Stimulated activated CD4-positive, alpha-beta T cell treated with anti-CD3 and anti-CD28 coated beads, Interleukin-2, amount 100 ng/mL, for 4 hours (primary cell): ENCODE data around the gene TPX2.
"Not testable (repeated sequence)": the region's sequence is repeated elsewhere in the genome, so short reads cannot be mapped to it uniquely, and the experiment has no call there.

Experiments
- DNase-seq: peaks from one replicate; pipeline ENCODE4 v3.0.0-alpha.2; 2020; ENCODE audit warnings: low read depth

Gene TPX2

GRCh38 chr20:31719644-31720485 is 19.2 kb upstream of the TPX2 start:
- no peak for DNase-seq

- DNase-seq = no peak
Measured at GRCh38 chr20:31720486-31721407, 18.3 kb upstream of the TPX2 start.

- DNase-seq = no peak
Measured at GRCh38 chr20:31721408-31722256, 17.5 kb upstream of the TPX2 start.

- peak; percentile 87 for DNase-seq
Measured at GRCh38 chr20:31722257-31723068, 16.6 kb upstream of the TPX2 start, which contains the start of gene BCL2L1. Gene BCL2L1, minus strand, starts transcription at chr20:31722868. Its CDS starts 650 bp downstream, at chr20:31722218.

- no peak for DNase-seq
Measured at GRCh38 chr20:31723069-31723318, 16.1 kb upstream of the TPX2 start.

- peak; percentile 98 for DNase-seq
Measured at GRCh38 chr20:31723319-31724078, 15.6 kb upstream of the TPX2 start.

GRCh38 chr20:31731321-31731717 is 7.8 kb upstream of the TPX2 start:
- DNase-seq = no peak

- DNase-seq = no peak
Measured at GRCh38 chr20:31739550-31739977, 474 bp downstream of the TPX2 start.

GRCh38 chr20:31740208-31740607 is 1.1 kb downstream of the TPX2 start:
- DNase-seq = no peak

- no peak for DNase-seq
Measured at GRCh38 chr20:31740656-31741323, 1.7 kb downstream of the TPX2 start.

- no peak for DNase-seq
Measured at GRCh38 chr20:31746068-31746878, 7.2 kb downstream of the TPX2 start.

- not testable (repeated sequence) for DNase-seq
Measured at GRCh38 chr20:31747028-31747427, 7.9 kb downstream of the TPX2 start.

- DNase-seq = no peak
Measured at GRCh38 chr20:31747640-31748039, 8.6 kb downstream of the TPX2 start.

- DNase-seq = no peak
Measured at GRCh38 chr20:31749223-31749622, 10.1 kb downstream of the TPX2 start.

GRCh38 chr20:31751126-31751525 is 12.0 kb downstream of the TPX2 start:
- no peak for DNase-seq

- no peak for DNase-seq
Measured at GRCh38 chr20:31757254-31757653, 18.2 kb downstream of the TPX2 start.

GRCh38 chr20:31758521-31758920 is 19.4 kb downstream of the TPX2 start:
- no peak for DNase-seq

- no peak for DNase-seq
Measured at GRCh38 chr20:31758991-31759390, 19.9 kb downstream of the TPX2 start.
